ENCODE measurements around the gene PUSL1. TPM values are rescaled to one million over a fixed set of nuclear protein-coding genes. Genes with fewer than 3 reads are reported as not detected.

The PUSL1 gene
- total and polyA plus RNA-seq, 2 donors (not counting 3 experiments of a cell fraction or from before 2014, with no cell fraction given), result 18.8 to 27.3 TPM

GRCh38 chr1:1348420-1349255 lies 40.2 kb downstream of the PUSL1 start:
- intact Hi-C loops (cut with micrococcal nuclease) (loop anchor here (1.0 kb wide), 2 partner anchors 27 to 39 kb away; partner anchors contain the start of gene AURKAIP1), dilution Hi-C loops (cut with MboI; ENCODE audit: extremely low pct_ligation_motif_present, low sequenced_read_pairs) (no loop called here)
- FAIRE-seq, result peak; percentile 12
- Histone ChIP-seq H3K9me1 (replicated peaks; ENCODE audit: control insufficient read depth, extremely low read depth, insufficient read depth, low read length) (no peaks in the 10 kb centered on the region), H3K4me2 (ENCODE audit: insufficient read depth, low read length) (peak overlapping the region; percentile 78), H3K79me2 (ENCODE audit: control insufficient read depth, insufficient read depth, low read length) (peaks cover 33% of the 10 kb centered on the region), H3K4me3 (replicated peaks in 1 of 3; ENCODE audit: insufficient read depth in 1 of 3, low read depth in 1 of 3, low read length in 3 of 3) (peak overlapping the region; percentile 57 to 86 (median 58)), H3K9me3 (replicated peaks; ENCODE audit: control insufficient read depth, insufficient read depth, low read length) (no peaks in the 10 kb centered on the region), H2AFZ (ENCODE audit: low read depth, low read length) (peak overlapping the region; percentile 41), H3K9ac (replicated peaks; ENCODE audit: extremely low read depth, insufficient read depth, low read length) (peak overlapping the region; percentile 38), H3K27me3 (ENCODE audit: control insufficient read depth in 2 of 2, insufficient read depth in 2 of 2, low read length in 2 of 2) (peaks cover 2 to 8% of the 10 kb centered on the region in 2 experiments), H3K27ac (ENCODE audit: insufficient read depth, low read depth, low read length) (no peak overlapping the region), H3K36me3 (ENCODE audit: control insufficient read depth in 2 of 2, extremely low read depth in 1 of 2, insufficient read depth in 2 of 2, low read length in 2 of 2) (no peaks in the 10 kb centered on the region), H4K20me1 (replicated peaks; ENCODE audit: control insufficient read depth, extremely low read depth, insufficient read depth, low read length) (no peaks in the 10 kb centered on the region), H3K4me1 (ENCODE audit: control insufficient read depth, extremely low read depth, insufficient read depth, low read length) (peaks cover 10% of the 10 kb centered on the region)
- CTCF ChIA-PET, result interaction anchor here (1.0 to 1.4 kb wide), 5 partner anchors 12 to 226 kb away, joined by 3 to 5 read pairs (median 3); no protein-coding TSS in a partner anchor
- peak; percentile 34 for DNase-seq (ENCODE audit: low read depth, low spot score)
- no TSS peak for BruUV-seq (replicated peaks)
- POLR2A ChIA-PET, result no interaction called here
- TF ChIP-seq POLR2AphosphoS5 (IDR thresholded peaks at IDR 0.05; ENCODE audit: insufficient read depth, low read depth, low read length) (no peak), EZH2 (IDR thresholded peaks at IDR 0.05; ENCODE audit: borderline replicate concordance, low read depth, low read length, severe bottlenecking) (no peak)

GRCh38 chr1:1349256-1350012 lies 41.0 kb downstream of the PUSL1 start, which contains the start of gene DVL1:
Gene DVL1, minus strand, starts transcription at chr1:1349418. Its CDS starts 353 bp downstream, at chr1:1349065.
- dilution Hi-C loops (cut with MboI; ENCODE audit: extremely low pct_ligation_motif_present, low sequenced_read_pairs), result no loop called here
- Histone ChIP-seq H3K9ac (replicated peaks; ENCODE audit: extremely low read depth, insufficient read depth, low read length) (peak within 1 kb of the TSS; percentile 85), H3K9me3 (replicated peaks; ENCODE audit: control insufficient read depth, insufficient read depth, low read length) (no peaks in the 10 kb centered on the region), H3K4me3 (replicated peaks in 1 of 3; ENCODE audit: insufficient read depth in 1 of 3, low read depth in 1 of 3, low read length in 3 of 3) (peak within 1 kb of the TSS; percentile 61 to 86 (median 79)), H3K27ac (ENCODE audit: insufficient read depth, low read depth, low read length) (peak within 1 kb of the TSS; percentile 53), H2AFZ (ENCODE audit: low read depth, low read length) (peak within 1 kb of the TSS; percentile 96), H3K79me2 (ENCODE audit: control insufficient read depth, insufficient read depth, low read length) (peaks cover 33% of the 10 kb centered on the region), H3K9me1 (replicated peaks; ENCODE audit: control insufficient read depth, extremely low read depth, insufficient read depth, low read length) (no peaks in the 10 kb centered on the region), H3K4me1 (ENCODE audit: control insufficient read depth, extremely low read depth, insufficient read depth, low read length) (peaks cover 10% of the 10 kb centered on the region), H3K4me2 (ENCODE audit: insufficient read depth, low read length) (peak within 1 kb of the TSS; percentile 78), H4K20me1 (replicated peaks; ENCODE audit: control insufficient read depth, extremely low read depth, insufficient read depth, low read length) (no peaks in the 10 kb centered on the region), H3K36me3 (ENCODE audit: control insufficient read depth in 2 of 2, extremely low read depth in 1 of 2, insufficient read depth in 2 of 2, low read length in 2 of 2) (no peaks in the 10 kb centered on the region), H3K27me3 (ENCODE audit: control insufficient read depth in 2 of 2, insufficient read depth in 2 of 2, low read length in 2 of 2) (peaks cover 7 to 16% of the 10 kb centered on the region in 2 experiments)
- DNase-seq (ENCODE audit: low read depth, low spot score), result peak; percentile 35
- TF ChIP-seq, protein P1, sequence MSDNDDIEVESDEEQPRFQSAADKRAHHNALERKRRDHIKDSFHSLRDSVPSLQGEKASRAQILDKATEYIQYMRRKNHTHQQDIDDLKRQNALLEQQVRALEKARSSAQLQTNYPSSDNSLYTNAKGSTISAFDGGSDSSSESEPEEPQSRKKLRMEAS (IDR thresholded peaks at IDR 0.05; ENCODE audit: insufficient read depth, insufficient read length), result no peak
- peak; percentile 67 for TF ChIP-seq POLR2A (IDR thresholded peaks at IDR 0.05; ENCODE audit: low read depth, low read length)
- no peak for TF ChIP-seq JUN (IDR thresholded peaks at IDR 0.05; ENCODE audit: borderline replicate concordance, insufficient read depth, insufficient read length, low read depth)
- no peak for TF ChIP-seq EZH2 (IDR thresholded peaks at IDR 0.05; ENCODE audit: borderline replicate concordance, low read depth, low read length, severe bottlenecking)
- no peak for TF ChIP-seq GATA2 (IDR thresholded peaks at IDR 0.05; ENCODE audit: insufficient read depth, insufficient read length, low read depth, low read length)
- no peak for TF ChIP-seq FOS (IDR thresholded peaks at IDR 0.05; ENCODE audit: borderline replicate concordance, insufficient read depth, low read length)
- TF ChIP-seq CTCF (IDR thresholded peaks at IDR 0.05; ENCODE audit: extremely low read depth in 1 of 2, insufficient read depth in 1 of 2, low read depth in 1 of 2, low read length in 2 of 2), result peak; percentile 22 to 53
- no peak for TF ChIP-seq MYC (IDR thresholded peaks at IDR 0.05; ENCODE audit: low read depth, low read length)
- TF ChIP-seq POLR2AphosphoS5 (IDR thresholded peaks at IDR 0.05; ENCODE audit: insufficient read depth, low read depth, low read length), result no peak
- intact Hi-C loops (cut with micrococcal nuclease), result loop anchor here (1.0 kb wide), 2 partner anchors 26 to 40 kb away; partner anchors contain the start of gene AURKAIP1
- CTCF ChIA-PET, result interaction anchor here (1.1 kb wide), 1 partner anchor 22 kb away, joined by 3 read pairs; no protein-coding TSS in a partner anchor
- BruUV-seq (replicated peaks), result no TSS peak
- no peak for FAIRE-seq
- POLR2A ChIA-PET, result no interaction called here
